Trophoblast cell (in vitro differentiated cells and primary cell): ENCODE measurements around the gene UGT1A7.

Experiments used
- DNase-seq, 2 donors: peaks; one replicate each; pipeline ENCODE4 v3.0.0-alpha.2; 2016
- H2AFZ ChIP-seq: 2 replicates; pipeline ENCODE4 v1.6.1; 2013; ENCODE audit warnings: low read length, moderate library complexity, mild to moderate bottlenecking; ENCODE audit not compliant: insufficient read depth, poor library complexity
- H2AK5ac ChIP-seq: 2 replicates; pipeline ENCODE4 v1.6.1; 2013; ENCODE audit warnings: mild to moderate bottlenecking, low read length
- H2BK120ac ChIP-seq: 2 replicates; pipeline ENCODE4 v1.6.1; 2013; ENCODE audit warnings: low read length, mild to moderate bottlenecking, moderate library complexity; ENCODE audit not compliant: insufficient read depth, poor library complexity
- H2BK12ac ChIP-seq: 2 replicates; pipeline ENCODE4 v1.6.1; 2013; ENCODE audit warnings: mild to moderate bottlenecking, low read length, moderate library complexity
- H2BK5ac ChIP-seq: 2 replicates; pipeline ENCODE4 v1.6.1; 2013; ENCODE audit warnings: low read length, low read depth, moderate library complexity, mild to moderate bottlenecking; ENCODE audit not compliant: poor library complexity
- H3K14ac ChIP-seq: 2 replicates; pipeline ENCODE4 v1.6.1; 2013; ENCODE audit warnings: mild to moderate bottlenecking, low read length
- H3K18ac ChIP-seq: 2 replicates; pipeline ENCODE4 v1.6.1; 2013; ENCODE audit warnings: mild to moderate bottlenecking, low read length
- H3K23ac ChIP-seq: 2 replicates; pipeline ENCODE4 v1.6.1; 2013; ENCODE audit warnings: low read length
- H3K27ac ChIP-seq: 2 replicates; pipeline ENCODE4 v1.5.1; 2013; ENCODE audit warnings: low read depth, mild to moderate bottlenecking, inconsistent platforms, low read length, moderate library complexity
- H3K27me3 ChIP-seq: 2 replicates; pipeline ENCODE4 v1.6.1; 2013; ENCODE audit warnings: inconsistent platforms, mild to moderate bottlenecking, low read length, moderate library complexity; ENCODE audit not compliant: insufficient read depth
- H3K36me3 ChIP-seq, 2 experiments: 1 replicate in 1 of 2; 2 replicates in 1 of 2; pipeline ENCODE4 v1.6.1; 2013; ENCODE audit warnings: low read length in 2 of 2, mild to moderate bottlenecking in 2 of 2, moderate library complexity in 1 of 2; ENCODE audit not compliant: insufficient read depth in 2 of 2, control insufficient read depth in 1 of 2
- H3K4ac ChIP-seq: 2 replicates; pipeline ENCODE4 v1.6.1; 2013; ENCODE audit warnings: low read depth, mild to moderate bottlenecking, low read length, moderate library complexity
- H3K4me1 ChIP-seq, 2 experiments: 1 replicate in 1 of 2; 2 replicates in 1 of 2; pipeline ENCODE4 v1.6.1; 2013; ENCODE audit warnings: low read length in 2 of 2, mild to moderate bottlenecking in 2 of 2, moderate library complexity in 1 of 2; ENCODE audit not compliant: insufficient read depth in 2 of 2, control insufficient read depth in 1 of 2
- H3K4me2 ChIP-seq: 2 replicates; pipeline ENCODE4 v1.6.1; 2013; ENCODE audit warnings: inconsistent platforms, mild to moderate bottlenecking, low read length, moderate library complexity
- H3K4me3 ChIP-seq: 2 replicates; pipeline ENCODE4 v1.5.1; 2013; ENCODE audit warnings: mild to moderate bottlenecking, low read depth, low read length, inconsistent platforms
- H3K79me1 ChIP-seq: one replicate; pipeline ENCODE4 v1.6.1; 2013; ENCODE audit warnings: low read length
- H3K79me2 ChIP-seq: 2 replicates; pipeline ENCODE4 v1.6.1; 2013; ENCODE audit warnings: low read length, mild to moderate bottlenecking; ENCODE audit not compliant: control insufficient read depth, insufficient read depth, poor library complexity
- H3K9ac ChIP-seq: 2 replicates; pipeline ENCODE4 v1.6.1; 2013; ENCODE audit warnings: mild to moderate bottlenecking, low read length
- H3K9me3 ChIP-seq: 2 replicates; pipeline ENCODE4 v1.6.1; 2013; ENCODE audit warnings: low read depth, mild to moderate bottlenecking, control low read depth, inconsistent platforms, low read length; ENCODE audit not compliant: insufficient read depth
- H4K12ac ChIP-seq: 2 replicates; pipeline ENCODE4 v1.6.1; 2013; ENCODE audit warnings: low read depth, mild to moderate bottlenecking, low read length, moderate library complexity
- H4K8ac ChIP-seq: 2 replicates; pipeline ENCODE4 v1.6.1; 2013; ENCODE audit warnings: low read depth, mild to moderate bottlenecking, low read length, moderate library complexity
- H4K91ac ChIP-seq: one replicate; pipeline ENCODE4 v1.6.1; 2013; ENCODE audit warnings: low read depth, mild to moderate bottlenecking, low read length, moderate library complexity
- WGBS: extraction: QIAGEN DNeasy Blood & Tissue Kit; methylation state at CpG from one replicate; pipeline ENCODE4 v1.1.7; 2013; ENCODE audit warnings: missing lambda C conversion rate; ENCODE audit not compliant: insufficient read length, insufficient coverage; ENCODE audit errors: extremely low coverage; 5-methylcytosine and 5-hydroxymethylcytosine counted together

UGT1A7 gene

GRCh38 chr2:233796254-233796653 is 114.6 kb downstream of the UGT1A7 start:
- Histone ChIP-seq H3K14ac (no peak overlapping the region), H4K12ac (no peak overlapping the region), H3K27me3 (no peaks in the 10 kb centered on the region), H2BK12ac (no peak overlapping the region), H3K9ac (no peak overlapping the region), H3K27ac (no peak overlapping the region), H3K79me2 (no peaks in the 10 kb centered on the region), H3K23ac (no peak overlapping the region), H4K8ac (no peak overlapping the region), H4K91ac (no peak overlapping the region), H3K18ac (no peak overlapping the region), H3K4me3 (no peak overlapping the region), H2BK120ac (no peak overlapping the region), H3K4ac (no peak overlapping the region), H3K9me3 (peaks cover 15% of the 10 kb centered on the region), H3K36me3 (no peaks in the 10 kb centered on the region), H3K4me2 (no peak overlapping the region), H2AFZ (no peak overlapping the region), H3K79me1 (no peaks in the 10 kb centered on the region), H2BK5ac (no peak overlapping the region), H3K4me1 (no peaks in the 10 kb centered on the region), H2AK5ac (no peak overlapping the region)
- no peak for DNase-seq
- WGBS = no CpG with 5 or more reads among the region's 9 CpGs

GRCh38 chr2:233798335-233799086 is 116.8 kb downstream of the UGT1A7 start:
- Histone ChIP-seq H4K91ac (no peak overlapping the region), H3K4me2 (no peak overlapping the region), H3K36me3 (no peaks in the 10 kb centered on the region), H3K79me1 (no peaks in the 10 kb centered on the region), H2BK12ac (no peak overlapping the region), H3K4ac (no peak overlapping the region), H3K27ac (no peak overlapping the region), H3K9ac (no peak overlapping the region), H4K8ac (no peak overlapping the region), H2BK120ac (no peak overlapping the region), H2AFZ (no peak overlapping the region), H3K23ac (no peak overlapping the region), H3K18ac (no peak overlapping the region), H2AK5ac (no peak overlapping the region), H3K4me3 (no peak overlapping the region), H3K9me3 (peaks cover 15% of the 10 kb centered on the region), H3K79me2 (no peaks in the 10 kb centered on the region), H2BK5ac (no peak overlapping the region), H4K12ac (no peak overlapping the region), H3K4me1 (no peaks in the 10 kb centered on the region), H3K27me3 (no peaks in the 10 kb centered on the region), H3K14ac (no peak overlapping the region)
- no CpG with 5 or more reads among the region's 14 CpGs for WGBS
- DNase-seq = no peak

GRCh38 chr2:233799087-233799665 is 117.5 kb downstream of the UGT1A7 start:
- Histone ChIP-seq H3K4me1 (no peaks in the 10 kb centered on the region), H3K79me2 (no peaks in the 10 kb centered on the region), H3K4ac (no peak overlapping the region), H3K23ac (no peak overlapping the region), H3K79me1 (no peaks in the 10 kb centered on the region), H3K27ac (no peak overlapping the region), H3K14ac (no peak overlapping the region), H3K36me3 (no peaks in the 10 kb centered on the region), H2BK12ac (no peak overlapping the region), H2AFZ (no peak overlapping the region), H3K9me3 (peaks cover 14% of the 10 kb centered on the region), H4K8ac (no peak overlapping the region), H4K91ac (no peak overlapping the region), H2BK5ac (no peak overlapping the region), H3K4me2 (no peak overlapping the region), H2AK5ac (no peak overlapping the region), H4K12ac (no peak overlapping the region), H3K4me3 (no peak overlapping the region), H3K9ac (no peak overlapping the region), H3K18ac (no peak overlapping the region), H3K27me3 (no peaks in the 10 kb centered on the region), H2BK120ac (no peak overlapping the region)
- WGBS = no CpG with 5 or more reads among the region's 7 CpGs
- DNase-seq = no peak

GRCh38 chr2:233799716-233800115 is 118.0 kb downstream of the UGT1A7 start:
- Histone ChIP-seq H3K4me3 (no peak overlapping the region), H3K79me2 (no peaks in the 10 kb centered on the region), H2BK120ac (no peak overlapping the region), H3K4me2 (no peak overlapping the region), H3K9me3 (peaks cover 15% of the 10 kb centered on the region), H3K27me3 (no peaks in the 10 kb centered on the region), H3K36me3 (no peaks in the 10 kb centered on the region), H3K23ac (no peak overlapping the region), H2AFZ (no peak overlapping the region), H4K12ac (no peak overlapping the region), H3K14ac (no peak overlapping the region), H4K8ac (no peak overlapping the region), H3K4ac (no peak overlapping the region), H2BK5ac (no peak overlapping the region), H2BK12ac (no peak overlapping the region), H3K27ac (no peak overlapping the region), H3K4me1 (no peaks in the 10 kb centered on the region), H2AK5ac (no peak overlapping the region), H3K9ac (no peak overlapping the region), H3K79me1 (no peaks in the 10 kb centered on the region), H4K91ac (no peak overlapping the region), H3K18ac (no peak overlapping the region)
- WGBS = no CpG with 5 or more reads among the region's 5 CpGs
- no peak for DNase-seq
